ENCODE results near the gene SNHG17. TPM values are rescaled to one million over a fixed set of nuclear protein-coding genes. Genes with fewer than 3 reads are reported as not detected.
A peak's percentile ranks its signal among the peaks of the same experiment; 100 is the strongest.

SNHG17 gene
- total RNA-seq, 1 experiment from 2014 or later: 105 TPM

- no peak overlapping the region for H3K4me3 ChIP-seq (ENCODE audit: low read depth, low read length, poor library complexity, severe bottlenecking)
- H3K27ac ChIP-seq (ENCODE audit: low read depth, low read length, poor library complexity, severe bottlenecking): no peak overlapping the region
- H3K36me3 ChIP-seq (ENCODE audit: insufficient read depth, low read length, poor library complexity, severe bottlenecking): peaks cover 12% of the 10 kb centered on the region
- no TSS peak for BruUV-seq (replicated peaks)
- DNase-seq (ENCODE audit: low spot score): no peak
- ChIA-PET CTCF (no interaction called here), POLR2A (ENCODE audit: low non-redundant PET) (no interaction called here)
- H3K4me1 ChIP-seq (ENCODE audit: insufficient read depth, low read length, poor library complexity, severe bottlenecking): peaks cover 10% of the 10 kb centered on the region
- intact Hi-C loops (cut with micrococcal nuclease; ENCODE audit: unreplicated experiment): no loop called here
- H3K9me3 ChIP-seq (ENCODE audit: low read depth, low read length, poor library complexity, severe bottlenecking): no peaks in the 10 kb centered on the region
- H3K27me3 ChIP-seq (replicated peaks; ENCODE audit: insufficient read depth, low read depth, low read length, poor library complexity): no peaks in the 10 kb centered on the region
- TF ChIP-seq EZH2 (IDR thresholded peaks at IDR 0.05; ENCODE audit: borderline replicate concordance, low read depth, low read length, poor library complexity, severe bottlenecking) (no peak), CTCF (conservative IDR thresholded peaks at IDR 0.05; ENCODE audit: low read depth, low read length) (no peak)
These were observed 15.4 kb upstream of the SNHG17 start for GRCh38 chr20:38450412-38450975.

- POLR2A ChIA-PET (ENCODE audit: low non-redundant PET): interaction anchor here (0.6 kb wide), 1 partner anchor 15 kb away, joined by 14 read pairs; no protein-coding TSS in a partner anchor
- CTCF ChIA-PET: no interaction called here
- H3K27ac ChIP-seq (ENCODE audit: low read depth, low read length, poor library complexity, severe bottlenecking): no peak overlapping the region
- TF ChIP-seq EZH2 (IDR thresholded peaks at IDR 0.05; ENCODE audit: borderline replicate concordance, low read depth, low read length, poor library complexity, severe bottlenecking): no peak
- TF ChIP-seq CTCF (conservative IDR thresholded peaks at IDR 0.05; ENCODE audit: low read depth, low read length): no peak
- no peak for DNase-seq (ENCODE audit: low spot score)
- H3K9me3 ChIP-seq (ENCODE audit: low read depth, low read length, poor library complexity, severe bottlenecking): no peaks in the 10 kb centered on the region
- no peak overlapping the region for H3K4me3 ChIP-seq (ENCODE audit: low read depth, low read length, poor library complexity, severe bottlenecking)
- no peaks in the 10 kb centered on the region for H3K27me3 ChIP-seq (replicated peaks; ENCODE audit: insufficient read depth, low read depth, low read length, poor library complexity)
- intact Hi-C loops (cut with micrococcal nuclease; ENCODE audit: unreplicated experiment): no loop called here
- peaks cover 10% of the 10 kb centered on the region for H3K4me1 ChIP-seq (ENCODE audit: insufficient read depth, low read length, poor library complexity, severe bottlenecking)
- H3K36me3 ChIP-seq (ENCODE audit: insufficient read depth, low read length, poor library complexity, severe bottlenecking): peaks cover 12% of the 10 kb centered on the region
- no TSS peak for BruUV-seq (replicated peaks)
These were observed 13.9 kb upstream of the SNHG17 start for GRCh38 chr20:38449046-38449445.

DNA sequence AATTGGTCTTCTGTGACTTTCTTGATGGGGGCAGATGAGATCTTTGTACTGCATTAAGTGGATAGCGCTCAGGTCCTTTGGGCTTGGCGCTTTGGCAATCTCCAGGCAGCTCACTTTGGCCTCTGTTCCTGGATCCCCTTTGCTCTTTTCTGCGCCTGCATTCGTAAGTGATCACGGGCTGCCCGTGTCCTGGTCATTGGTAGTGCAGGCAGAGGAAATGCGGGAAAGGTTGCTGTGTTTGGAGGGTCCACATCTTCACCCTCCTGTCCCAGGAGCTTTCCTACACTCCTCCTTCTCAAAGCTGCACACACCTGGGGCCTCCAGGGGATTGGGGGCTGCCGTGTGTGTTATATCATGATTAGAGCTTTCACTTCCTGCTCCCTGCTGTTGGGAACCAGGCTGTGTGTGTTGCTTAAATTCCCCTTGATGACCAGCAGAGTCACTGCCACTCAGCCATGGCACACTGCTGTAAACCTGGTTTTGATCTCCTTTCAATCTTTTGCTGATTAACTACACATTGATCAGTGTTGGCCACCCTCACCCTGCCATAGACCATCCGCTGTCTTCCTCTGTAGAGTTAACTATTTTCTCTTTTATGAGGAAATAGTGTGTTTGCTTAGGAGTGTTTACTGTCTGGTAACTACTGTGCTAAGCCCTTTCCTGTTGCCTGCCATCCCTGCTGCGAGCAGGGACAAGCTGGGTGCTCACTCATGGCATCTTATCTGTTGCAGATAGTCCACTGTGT lies 13.0 kb upstream of the SNHG17 start:
- no TSS peak for BruUV-seq (replicated peaks)
- TF ChIP-seq CTCF (conservative IDR thresholded peaks at IDR 0.05; ENCODE audit: low read depth, low read length) (no peak), EZH2 (IDR thresholded peaks at IDR 0.05; ENCODE audit: borderline replicate concordance, low read depth, low read length, poor library complexity, severe bottlenecking) (no peak)
- ChIA-PET CTCF (interaction anchor here (0.6 to 1.7 kb wide), 2 partner anchors 13 to 344 kb away, joined by 3 to 9 read pairs; partner anchors contain the start of gene SNHG17), POLR2A (ENCODE audit: low non-redundant PET) (no interaction called here)
- Histone ChIP-seq H3K4me3 (ENCODE audit: low read depth, low read length, poor library complexity, severe bottlenecking) (peak overlapping the region; percentile 90), H3K27me3 (replicated peaks; ENCODE audit: insufficient read depth, low read depth, low read length, poor library complexity) (no peaks in the 10 kb centered on the region), H3K9me3 (ENCODE audit: low read depth, low read length, poor library complexity, severe bottlenecking) (no peaks in the 10 kb centered on the region), H3K4me1 (ENCODE audit: insufficient read depth, low read length, poor library complexity, severe bottlenecking) (peaks cover 10% of the 10 kb centered on the region), H3K27ac (ENCODE audit: low read depth, low read length, poor library complexity, severe bottlenecking) (peak overlapping the region; percentile 95), H3K36me3 (ENCODE audit: insufficient read depth, low read length, poor library complexity, severe bottlenecking) (peaks cover 12% of the 10 kb centered on the region)
- DNase-seq (ENCODE audit: low spot score): no peak
- intact Hi-C loops (cut with micrococcal nuclease; ENCODE audit: unreplicated experiment): no loop called here
